HepG2 (cell line): ENCODE measurements around the gene CCDC178.

Experiments used
- GPN1 ChIP-seq: sonication (generic); formaldehyde crosslinking; IDR thresholded peaks from 2 replicates; pipeline ENCODE4 v1.5.1; 2020; ENCODE audit warnings: missing genetic modification reagents, borderline replicate concordance
- JUND ChIP-seq: sonication (generic); formaldehyde crosslinking; IDR thresholded peaks from 2 replicates; pipeline ENCODE4 v1.8.0; 2022; ENCODE audit warnings: mild to moderate bottlenecking, missing genetic modification reagents
- KAT7 ChIP-seq: IDR thresholded peaks from 2 replicates; pipeline ENCODE4 v1.6.1; 2018; ENCODE audit warnings: borderline replicate concordance, missing compliant biosample characterization
- MAFG ChIP-seq: sonication (generic); formaldehyde crosslinking; IDR thresholded peaks from 2 replicates; pipeline ENCODE4 v1.5.1; 2020; ENCODE audit warnings: mild to moderate bottlenecking, missing genetic modification reagents
- MED13 ChIP-seq: sonication (generic); formaldehyde crosslinking; IDR thresholded peaks from 2 replicates; pipeline ENCODE4 v1.5.0; 2020; ENCODE audit warnings: missing genetic modification reagents
- POLR2AphosphoS5 ChIP-seq: IDR thresholded peaks from 2 replicates; pipeline ENCODE4 v1.6.1; 2012; ENCODE audit warnings: low read depth, low read length

DNA sequence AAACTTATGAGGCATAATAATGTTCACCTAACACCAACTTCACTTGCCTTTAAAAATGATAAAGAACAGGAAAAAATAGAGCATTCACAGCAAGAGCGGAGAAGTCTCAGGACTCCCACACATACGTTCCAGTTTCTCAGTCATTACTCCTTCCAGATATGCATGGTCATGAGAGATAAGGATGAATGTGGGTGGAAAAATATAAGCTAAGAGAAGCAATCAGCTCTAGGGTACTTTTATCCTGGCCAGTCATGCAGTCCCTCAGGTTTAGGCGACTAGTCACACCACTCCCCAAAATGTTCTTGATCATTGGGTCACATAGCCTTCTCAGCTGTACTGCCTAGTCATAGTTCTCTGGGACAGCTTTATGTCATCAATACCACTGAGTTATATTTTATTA lies 29.2 kb upstream of the CCDC178 start:
- no peak for TF ChIP-seq MAFG (CRISPR knock-in tag)
- no peak for TF ChIP-seq KAT7 (CRISPR knock-in tag)
- no peak for TF ChIP-seq MED13 (CRISPR knock-in tag)
- no peak for TF ChIP-seq JUND (CRISPR knock-in tag)
- TF ChIP-seq POLR2AphosphoS5, result no peak
- TF ChIP-seq GPN1 (CRISPR knock-in tag), result no peak
